ENCODE results near the gene PWP2.
"Not testable (repeated sequence)": the region's sequence is repeated elsewhere in the genome, so short reads cannot be mapped to it uniquely, and the experiment has no call there.

The PWP2 gene

GRCh38 chr21:44167527-44167926, 60.3 kb downstream of the PWP2 start:
- not testable (repeated sequence) for DNase-seq

GRCh38 chr21:44170326-44170725, 63.1 kb downstream of the PWP2 start:
- not testable (repeated sequence) for DNase-seq

GRCh38 chr21:44170863-44171262, 63.7 kb downstream of the PWP2 start:
- not testable (repeated sequence) for DNase-seq

- not testable (repeated sequence) for DNase-seq
These were observed 64.9 kb downstream of the PWP2 start for GRCh38 chr21:44171962-44172572.

- not testable (repeated sequence) for DNase-seq
These were observed 65.5 kb downstream of the PWP2 start for GRCh38 chr21:44172741-44173140.

- DNase-seq: not testable (repeated sequence)
These were observed 68.0 kb downstream of the PWP2 start for GRCh38 chr21:44175189-44175588.

GRCh38 chr21:44176127-44176526, 68.9 kb downstream of the PWP2 start:
- DNase-seq: not testable (repeated sequence)
